HuH-7 (cell line): ENCODE data around the gene NUP153.
A peak's percentile ranks its signal among the peaks of the same experiment; 100 is the strongest.
"Not testable (repeated sequence)": the region's sequence is repeated elsewhere in the genome, so short reads cannot be mapped to it uniquely, and the experiment has no call there.

Source experiments
- DNase-seq: peaks from one replicate; pipeline ENCODE4 v3.0.0; 2011; ENCODE audit warnings: low spot score

Gene NUP153

GRCh38 chr6:17714177-17714576 is 7.5 kb upstream of the NUP153 start:
- no peak for DNase-seq

GRCh38 chr6:17712576-17712975 is 5.9 kb upstream of the NUP153 start:
- DNase-seq = peak; percentile 45

GRCh38 chr6:17710331-17710730 is 3.6 kb upstream of the NUP153 start:
- no peak for DNase-seq

- DNase-seq = no peak
These were observed 2.8 kb upstream of the NUP153 start for GRCh38 chr6:17709476-17709875.

GRCh38 chr6:17708035-17708434 is 1.3 kb upstream of the NUP153 start:
- not testable (repeated sequence) for DNase-seq

GRCh38 chr6:17707371-17707651 is 586 bp upstream of the NUP153 start:
- no peak for DNase-seq

- DNase-seq = peak; percentile 38
These were observed 746 bp downstream of the NUP153 start for GRCh38 chr6:17705778-17706579.

- peak; percentile 41 for DNase-seq
These were observed 1.3 kb downstream of the NUP153 start for GRCh38 chr6:17705428-17705777.

- DNase-seq = no peak
These were observed 3.5 kb downstream of the NUP153 start for GRCh38 chr6:17703256-17703694.

GRCh38 chr6:17700421-17701416 is 6.0 kb downstream of the NUP153 start:
- DNase-seq = no peak

- no peak for DNase-seq
These were observed 14.7 kb downstream of the NUP153 start for GRCh38 chr6:17691925-17692538.

- DNase-seq = no peak
These were observed 18.2 kb downstream of the NUP153 start for GRCh38 chr6:17688481-17688880.

- no peak for DNase-seq
These were observed 19.6 kb downstream of the NUP153 start for GRCh38 chr6:17687136-17687535.

- DNase-seq = no peak
These were observed 22.6 kb downstream of the NUP153 start for GRCh38 chr6:17684134-17684533.

- no peak for DNase-seq
These were observed 23.3 kb downstream of the NUP153 start for GRCh38 chr6:17683428-17683827.

- DNase-seq = no peak
These were observed 27.0 kb downstream of the NUP153 start for GRCh38 chr6:17679726-17680125.

- no peak for DNase-seq
These were observed 29.1 kb downstream of the NUP153 start for GRCh38 chr6:17677602-17678001.

- no peak for DNase-seq
These were observed 33.0 kb downstream of the NUP153 start for GRCh38 chr6:17673543-17674254.

- DNase-seq = no peak
These were observed 34.5 kb downstream of the NUP153 start for GRCh38 chr6:17672064-17672718.

- no peak for DNase-seq
These were observed 40.1 kb downstream of the NUP153 start for GRCh38 chr6:17666646-17667045.

- DNase-seq = no peak
These were observed 41.6 kb downstream of the NUP153 start for GRCh38 chr6:17665132-17665531.

GRCh38 chr6:17663226-17663625 is 43.5 kb downstream of the NUP153 start:
- DNase-seq = no peak
